PC-3 (cell line): Measurements from ENCODE around the gene PBX4. TPM values are rescaled to one million over a fixed set of nuclear protein-coding genes. Genes with fewer than 3 reads are reported as not detected.

Source experiments
- ATAC-seq: fragments of 200-7000 bp; cut with Tn5 transposase; 2 replicates; pipeline ENCODE4 v1.9.1; 2020; ENCODE audit warnings: mild to moderate bottlenecking, moderate library complexity
- BruUV-seq: library from RNA; stranded (reverse); fragments of 400-500 nt; replicated peaks from 2 replicates; lab custom pipeline; 2021; lab: Mats Ljungman, UMichigan
- CTCF ChIA-PET: fragments of 300-600 bp; sonication (Branson Sonifier 250); formaldehyde crosslinking; loops from one replicate; lab custom pipeline; 2022; ENCODE audit warnings: antibody characterized with exemption; lab: Charles Lee
- POLR2A ChIA-PET: fragments of 300-600 bp; sonication (Branson Sonifier 250); formaldehyde crosslinking; loops from one replicate; lab custom pipeline; 2022; ENCODE audit warnings: antibody characterized with exemption; ENCODE audit not compliant: unreplicated experiment; lab: Charles Lee
- DNase-seq: peaks from one replicate; pipeline ENCODE4 v3.0.0-alpha.2; 2015
- H2AFZ ChIP-seq: fragments of 300-600 bp; sonication (generic); 2 replicates; pipeline ENCODE4 v1.6.0; 2016; ENCODE audit warnings: antibody characterized with exemption, low read length
- H3F3A ChIP-seq: fragments of 300-600 bp; sonication (generic); one replicate; pipeline ENCODE4 v1.6.0; 2017; ENCODE audit warnings: antibody characterized with exemption, low read length, control low read depth, mild to moderate bottlenecking; ENCODE audit not compliant: unreplicated experiment
- H3K27ac ChIP-seq: fragments of 300-600 bp; sonication (generic); 2 replicates; pipeline ENCODE4 v1.5.1; 2016; ENCODE audit warnings: mild to moderate bottlenecking, low read length
- H3K27me3 ChIP-seq: fragments of 300-600 bp; sonication (generic); 2 replicates; pipeline ENCODE4 v1.6.1; 2016; ENCODE audit warnings: low read length, mixed read lengths
- H3K36me3 ChIP-seq: fragments of 300-600 bp; sonication (generic); 2 replicates; pipeline ENCODE4 v1.6.1; 2016; ENCODE audit warnings: low read depth, mixed run types, low read length, mixed read lengths
- H3K4me1 ChIP-seq: fragments of 300-600 bp; sonication (generic); 2 replicates; pipeline ENCODE4 v1.5.1; 2016; ENCODE audit warnings: low read length; ENCODE audit not compliant: insufficient read depth
- H3K4me2 ChIP-seq: fragments of 300-600 bp; sonication (generic); 2 replicates; pipeline ENCODE4 v1.6.0; 2016; ENCODE audit warnings: low read length
- H3K4me3 ChIP-seq: fragments of 300-600 bp; sonication (generic); 2 replicates; pipeline ENCODE4 v1.5.1; 2016; ENCODE audit warnings: mild to moderate bottlenecking, low read length, mixed read lengths
- H3K79me2 ChIP-seq: fragments of 300-600 bp; sonication (generic); 2 replicates; pipeline ENCODE4 v1.6.1; 2017; ENCODE audit warnings: low read length, mixed read lengths
- H3K9ac ChIP-seq: fragments of 300-600 bp; sonication (generic); 2 replicates; pipeline ENCODE4 v1.6.0; 2016; ENCODE audit warnings: mild to moderate bottlenecking, low read length
- H3K9me2 ChIP-seq: fragments of 300-600 bp; sonication (generic); replicated peaks from 2 replicates; pipeline ENCODE4 v1.6.1; 2016; ENCODE audit warnings: mixed run types, low read length, mixed read lengths
- H3K9me3 ChIP-seq: fragments of 300-600 bp; sonication (generic); 2 replicates; pipeline ENCODE4 v1.6.1; 2016; ENCODE audit warnings: low read length, mixed read lengths
- H4K20me1 ChIP-seq: fragments of 300-600 bp; sonication (generic); 2 replicates; pipeline ENCODE4 v1.6.1; 2016; ENCODE audit warnings: low read length, mixed read lengths
- EZH2 ChIP-seq: fragments of 300-600 bp; sonication (generic); IDR thresholded peaks from one replicate; pipeline ENCODE4 v1.6.1; 2017; ENCODE audit warnings: antibody characterized with exemption, mild to moderate bottlenecking, low read length; ENCODE audit not compliant: unreplicated experiment
- EZH2phosphoT487 ChIP-seq: fragments of 300-600 bp; sonication (generic); IDR thresholded peaks from 2 replicates; pipeline ENCODE4 v1.6.1; 2018; ENCODE audit warnings: mild to moderate bottlenecking, antibody characterized with exemption, low read length, borderline replicate concordance
- intact Hi-C: fragments of 100-400 bp; cut with micrococcal nuclease; formaldehyde crosslinking; loops from 2 replicates; pipeline ENCODE4 v1.9.0; 2023
- total RNA-seq: library from RNA; depleted of rRNA; stranded (reverse); fragments of >200 nt; gene quantifications from 2 replicates; pipeline ENCODE4 v1.2.3, GENCODE V29; 2014
- TF ChIP-seq, protein P1 (sequence below): fragments of 300-600 bp; sonication (generic); conservative IDR thresholded peaks from 2 replicates; pipeline ENCODE4 v1.5.1; 2017; ENCODE audit warnings: antibody characterized with exemption, low read depth, mild to moderate bottlenecking, low read length

The PBX4 gene
- total RNA-seq, 1 experiment from 2014 or later = 6.9 TPM

DNA sequence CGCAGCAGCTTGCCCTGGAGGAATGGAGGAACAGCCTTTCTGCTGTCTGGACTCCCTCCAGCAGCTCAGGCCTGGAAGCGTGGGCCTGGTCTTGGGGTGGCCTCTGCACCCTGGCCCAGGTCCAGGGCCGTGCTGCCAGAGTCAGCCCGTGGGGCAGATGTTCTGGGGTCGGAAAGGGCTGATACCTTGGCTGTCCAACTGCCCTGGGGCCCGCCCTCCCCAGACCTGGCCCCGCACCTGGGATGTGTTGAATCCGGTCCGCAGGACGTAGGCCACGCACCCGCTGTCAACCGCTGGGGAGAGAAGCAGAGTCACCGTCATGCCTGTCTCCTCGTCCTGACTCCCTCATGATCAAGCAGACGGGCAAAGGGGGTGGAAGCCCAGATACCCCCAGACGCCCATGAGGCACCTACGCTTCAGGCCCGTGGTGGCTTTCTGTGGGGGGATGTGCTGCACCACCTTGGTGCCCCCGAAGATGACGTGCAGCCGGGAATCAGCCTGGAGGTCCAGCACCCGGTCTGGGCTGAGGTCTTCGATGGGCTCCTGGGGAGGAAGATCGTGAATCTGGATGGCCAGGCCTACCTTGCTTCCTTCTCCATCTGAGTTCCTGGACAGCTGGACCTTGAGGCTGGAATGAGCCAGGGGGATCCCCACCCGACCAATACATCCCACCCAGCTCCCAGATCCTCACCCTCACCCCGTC, 37.3 kb upstream of the PBX4 start:
- Histone ChIP-seq H3K4me1 (no peaks in the 10 kb centered on the region), H3F3A (no peaks in the 10 kb centered on the region), H3K9me2 (no peaks in the 10 kb centered on the region), H3K4me3 (no peak overlapping the region), H3K79me2 (peaks cover 10% of the 10 kb centered on the region), H3K4me2 (no peak overlapping the region), H3K9me3 (no peaks in the 10 kb centered on the region), H3K36me3 (peaks cover 83% of the 10 kb centered on the region), H3K27ac (no peak overlapping the region), H3K9ac (no peak overlapping the region), H4K20me1 (no peaks in the 10 kb centered on the region), H3K27me3 (no peaks in the 10 kb centered on the region), H2AFZ (no peak overlapping the region)
- DNase-seq (no peak), ATAC-seq (no peak)
- no TSS peak for BruUV-seq
- ChIA-PET CTCF (no interaction called here), POLR2A (no interaction called here)
- TF ChIP-seq EZH2 = no peak
- TF ChIP-seq, protein P1, sequence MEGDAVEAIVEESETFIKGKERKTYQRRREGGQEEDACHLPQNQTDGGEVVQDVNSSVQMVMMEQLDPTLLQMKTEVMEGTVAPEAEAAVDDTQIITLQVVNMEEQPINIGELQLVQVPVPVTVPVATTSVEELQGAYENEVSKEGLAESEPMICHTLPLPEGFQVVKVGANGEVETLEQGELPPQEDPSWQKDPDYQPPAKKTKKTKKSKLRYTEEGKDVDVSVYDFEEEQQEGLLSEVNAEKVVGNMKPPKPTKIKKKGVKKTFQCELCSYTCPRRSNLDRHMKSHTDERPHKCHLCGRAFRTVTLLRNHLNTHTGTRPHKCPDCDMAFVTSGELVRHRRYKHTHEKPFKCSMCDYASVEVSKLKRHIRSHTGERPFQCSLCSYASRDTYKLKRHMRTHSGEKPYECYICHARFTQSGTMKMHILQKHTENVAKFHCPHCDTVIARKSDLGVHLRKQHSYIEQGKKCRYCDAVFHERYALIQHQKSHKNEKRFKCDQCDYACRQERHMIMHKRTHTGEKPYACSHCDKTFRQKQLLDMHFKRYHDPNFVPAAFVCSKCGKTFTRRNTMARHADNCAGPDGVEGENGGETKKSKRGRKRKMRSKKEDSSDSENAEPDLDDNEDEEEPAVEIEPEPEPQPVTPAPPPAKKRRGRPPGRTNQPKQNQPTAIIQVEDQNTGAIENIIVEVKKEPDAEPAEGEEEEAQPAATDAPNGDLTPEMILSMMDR = no peak
- TF ChIP-seq EZH2phosphoT487 = no peak
- intact Hi-C loops = no loop called here

DNA sequence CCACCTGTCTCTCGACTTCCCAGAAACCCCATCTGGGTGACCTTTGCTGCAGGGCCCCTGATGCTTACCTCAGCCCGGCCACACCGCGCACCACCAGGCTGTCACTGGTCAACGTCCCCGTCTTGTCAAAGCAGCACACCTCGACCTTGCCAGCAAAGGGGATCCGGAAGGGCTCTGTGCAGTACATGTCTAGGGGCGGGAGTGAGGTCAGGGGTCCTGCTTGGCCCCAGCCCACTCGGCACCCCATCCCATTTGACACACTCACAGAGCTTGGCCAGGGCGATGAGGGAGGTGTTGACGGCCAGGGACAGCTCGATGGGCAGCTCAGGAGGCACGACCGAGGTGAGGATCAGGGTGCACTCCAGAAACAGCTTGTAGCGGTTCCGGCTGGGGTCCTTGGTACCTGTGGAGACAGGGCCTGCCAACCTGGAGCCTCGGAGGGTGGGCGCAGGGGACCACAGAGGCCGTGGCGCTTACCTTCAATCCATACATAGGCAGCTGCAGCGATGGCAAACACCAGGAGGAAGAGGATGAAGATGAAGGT, 36.6 kb upstream of the PBX4 start:
- Histone ChIP-seq H3F3A (no peaks in the 10 kb centered on the region), H3K9me2 (no peaks in the 10 kb centered on the region), H3K36me3 (peaks cover 81% of the 10 kb centered on the region), H2AFZ (no peak overlapping the region), H3K4me3 (no peak overlapping the region), H3K9ac (no peak overlapping the region), H4K20me1 (no peaks in the 10 kb centered on the region), H3K79me2 (peaks cover 7% of the 10 kb centered on the region), H3K27ac (no peak overlapping the region), H3K4me1 (no peaks in the 10 kb centered on the region), H3K4me2 (no peak overlapping the region), H3K27me3 (no peaks in the 10 kb centered on the region), H3K9me3 (no peaks in the 10 kb centered on the region)
- DNase-seq (no peak), ATAC-seq (no peak)
- intact Hi-C loops = no loop called here
- TF ChIP-seq, protein P1 = no peak
- TF ChIP-seq EZH2 = no peak
- TF ChIP-seq EZH2phosphoT487 = no peak
- POLR2A ChIA-PET = no interaction called here
- CTCF ChIA-PET = no interaction called here
- no TSS peak for BruUV-seq

DNA sequence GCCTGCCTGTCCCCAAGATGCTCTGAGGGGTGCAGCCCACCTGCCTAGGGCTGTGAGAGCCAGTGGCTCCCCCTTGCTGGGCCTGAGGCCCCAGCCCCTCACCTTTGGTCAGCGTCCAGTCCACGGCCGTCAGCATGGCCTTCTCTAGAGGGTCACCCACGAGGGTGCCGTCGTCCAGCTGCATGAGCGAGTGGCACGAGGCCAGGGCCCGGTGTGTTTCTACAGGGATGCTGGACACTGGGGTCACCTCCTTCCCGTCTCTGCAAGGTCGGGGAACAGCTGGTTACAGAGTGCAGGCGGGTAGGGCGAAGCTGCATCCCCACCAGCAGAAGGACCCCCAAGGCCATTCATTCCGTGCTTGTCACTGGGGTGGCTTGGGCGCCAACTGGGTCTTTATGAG, 36.0 kb upstream of the PBX4 start:
- Histone ChIP-seq H3K27me3 (no peaks in the 10 kb centered on the region), H3K36me3 (peaks cover 75% of the 10 kb centered on the region), H3K4me3 (no peak overlapping the region), H3K79me2 (peaks cover under 1% of the 10 kb centered on the region; the same call in 1 of the 2 replicates), H3K9me2 (no peaks in the 10 kb centered on the region), H2AFZ (no peak overlapping the region), H3K4me2 (no peak overlapping the region), H3K4me1 (no peaks in the 10 kb centered on the region), H3F3A (no peaks in the 10 kb centered on the region), H3K9ac (no peak overlapping the region), H4K20me1 (no peaks in the 10 kb centered on the region), H3K9me3 (no peaks in the 10 kb centered on the region), H3K27ac (no peak overlapping the region)
- ChIA-PET POLR2A (no interaction called here), CTCF (no interaction called here)
- TF ChIP-seq EZH2 (no peak), EZH2phosphoT487 (no peak)
- TF ChIP-seq, protein P1 = no peak
- intact Hi-C loops = no loop called here
- no peak for DNase-seq
- no TSS peak for BruUV-seq
- no peak for ATAC-seq
